ENCODE results near the gene INKA2.

GRCh38 chr1:111729271-111729921, 9.8 kb downstream of the INKA2 start:
- TF ChIP-seq CTCF (conservative IDR thresholded peaks at IDR 0.05) = no peak
- TF ChIP-seq ZFX (IDR thresholded peaks at IDR 0.05) = no peak
